HepG2 (cell line): ENCODE results near the gene ZMIZ1. TPM values are rescaled to one million over a fixed set of nuclear protein-coding genes. Genes with fewer than 3 reads are reported as not detected.

ENCODE experiments used
- FIP1L1 ChIP-seq: fragments of 200-400 bp; formaldehyde crosslinking; IDR thresholded peaks from 2 replicates; pipeline ENCODE4 v1.6.1; 2018; ENCODE audit warnings: low read depth, mild to moderate bottlenecking, low read length, moderate library complexity, borderline replicate concordance; ENCODE audit not compliant: insufficient read depth
- FOXC1 ChIP-seq: sonication (generic); formaldehyde crosslinking; IDR thresholded peaks from 2 replicates; pipeline ENCODE4 v1.8.0; 2022; ENCODE audit warnings: mild to moderate bottlenecking, missing genetic modification reagents, borderline replicate concordance
- HHEX ChIP-seq: IDR thresholded peaks from 2 replicates; pipeline ENCODE4 v1.6.1; 2016; ENCODE audit warnings: control low read depth
- KDM2A ChIP-seq: sonication (generic); formaldehyde crosslinking; IDR thresholded peaks from 2 replicates; pipeline ENCODE4 v1.4.0; 2020; ENCODE audit warnings: low read depth, missing genetic modification reagents, borderline replicate concordance
- KLF9 ChIP-seq: IDR thresholded peaks from 2 replicates; pipeline ENCODE4 v1.6.1; 2016; ENCODE audit warnings: low read depth
- KMT2A ChIP-seq: sonication (generic); formaldehyde crosslinking; IDR thresholded peaks from 2 replicates; pipeline ENCODE4 v1.4.0; 2020; ENCODE audit warnings: missing genetic modification reagents
- MLLT10 ChIP-seq: sonication (generic); formaldehyde crosslinking; IDR thresholded peaks from 2 replicates; pipeline ENCODE4 v1.4.0; 2020; ENCODE audit warnings: missing genetic modification reagents
- NR2F6 ChIP-seq, 2 experiments: IDR thresholded peaks; 2 replicates each; pipeline ENCODE4 v1.6.1; 2016; ENCODE audit warnings: antibody characterized with exemption in 1 of 2, mild to moderate bottlenecking in 1 of 2
- SP140L ChIP-seq: sonication (generic); formaldehyde crosslinking; IDR thresholded peaks from 2 replicates; pipeline ENCODE4 v1.4.0; 2020; ENCODE audit warnings: missing genetic modification reagents, borderline replicate concordance
- U2AF2 ChIP-seq: fragments of 200-400 bp; formaldehyde crosslinking; IDR thresholded peaks from 2 replicates; pipeline ENCODE4 v1.6.1; 2017; ENCODE audit warnings: low read depth, mild to moderate bottlenecking, low read length
- USF2 ChIP-seq, 2 experiments: sonication (generic) in 1 of 2; formaldehyde crosslinking in 1 of 2; IDR thresholded peaks; 2 replicates each; pipeline versions ENCODE4 v1.5.1 to v1.6.1; 2011 to 2020; ENCODE audit warnings: borderline replicate concordance in 1 of 2, low read depth in 1 of 2, low read length in 1 of 2, mild to moderate bottlenecking in 1 of 2, missing genetic modification reagents in 1 of 2, moderate library complexity in 1 of 2
- ZBTB33 ChIP-seq: sonication (generic); formaldehyde crosslinking; IDR thresholded peaks from 2 replicates; pipeline ENCODE4 v1.4.0; 2020; ENCODE audit warnings: missing genetic modification reagents
- ZNF546 ChIP-seq: sonication (generic); formaldehyde crosslinking; conservative IDR thresholded peaks from 2 replicates; pipeline ENCODE4 v1.8.1; 2023; ENCODE audit warnings: mild to moderate bottlenecking, missing genetic modification reagents
- ZNF549 ChIP-seq: sonication (generic); formaldehyde crosslinking; IDR thresholded peaks from 2 replicates; pipeline ENCODE4 v1.5.0; 2020; ENCODE audit warnings: missing genetic modification reagents
- ZNF558 ChIP-seq: sonication (generic); formaldehyde crosslinking; IDR thresholded peaks from 2 replicates; pipeline ENCODE4 v1.9.0; 2022; ENCODE audit warnings: mild to moderate bottlenecking, missing genetic modification reagents, borderline replicate concordance
- ZNF749 ChIP-seq: sonication (generic); formaldehyde crosslinking; IDR thresholded peaks from 2 replicates; pipeline ENCODE4 v1.8.0; 2022; ENCODE audit warnings: mild to moderate bottlenecking, missing genetic modification reagents, moderate library complexity, borderline replicate concordance
- polyA plus RNA-seq, 8 experiments: library from polyadenylated mRNA; depleted of rRNA in 3 of 8; stranded (reverse) in 7 of 8; unstranded in 1 of 8; fragments of >200 nt; fragmentation: Illumina TruSeq in 4 of 8; extraction: Trizol in 4 of 8; gene quantifications; 2 replicates each; pipeline versions ENCODE4 v1.2.1 to v1.2.3, GENCODE V29; 2011 to 2016; ENCODE audit warnings: low read depth in 4 of 8, missing spikeins in 1 of 8, mixed read lengths in 1 of 8; ENCODE audit not compliant: insufficient read depth in 1 of 8
- total RNA-seq, 5 experiments: library from RNA; depleted of rRNA; stranded (reverse); fragments of >200 nt; fragmentation: Illumina TruSeq; extraction: Trizol; gene quantifications; 2 replicates each; pipeline ENCODE4 v1.2.3, GENCODE V29; 2016; ENCODE audit warnings: low read depth in 1 of 5
- TF ChIP-seq, protein P1 (sequence below): sonication (generic); formaldehyde crosslinking; IDR thresholded peaks from 2 replicates; pipeline ENCODE4 v1.5.0; 2020; ENCODE audit warnings: mild to moderate bottlenecking, missing genetic modification reagents, borderline replicate concordance
- TF ChIP-seq, protein P2 (sequence below): sonication (generic); formaldehyde crosslinking; IDR thresholded peaks from 2 replicates; pipeline ENCODE4 v1.5.0; 2020; ENCODE audit warnings: missing genetic modification reagents, mild to moderate bottlenecking, borderline replicate concordance

ZMIZ1 gene
- total and polyA plus RNA-seq, 2 of the 13 experiments (the other 11 are each of a cell fraction or from before 2014, with no cell fraction given): 5.3 to 10.2 TPM

GRCh38 chr10:79347894-79348639 is 279.3 kb downstream of the ZMIZ1 start (continued):
- TF ChIP-seq U2AF2 (no peak), FOXC1 (CRISPR knock-in tag) (peak; percentile 64; the same call in 1 of the 2 replicates), NR2F6 (IDR thresholded peaks at IDR 0.05) (no peak), NR2F6 (CRISPR knock-in tag; IDR thresholded peaks at IDR 0.05) (peak; percentile 56; the same call in 1 of the 2 replicates), KLF9 (CRISPR knock-in tag) (peak; percentile 74; the same call in 1 of the 2 replicates), USF2 (IDR thresholded peaks at IDR 0.05; ENCODE audit: low read depth, low read length) (no peak), USF2 (CRISPR knock-in tag; IDR thresholded peaks at IDR 0.05; ENCODE audit: borderline replicate concordance) (peak; percentile 61), ZNF549 (CRISPR knock-in tag) (no peak), FIP1L1 (no peak), SP140L (no peak), KDM2A (CRISPR knock-in tag) (peak; percentile 71), ZNF558 (CRISPR knock-in tag) (0 out of 2 replicates have a peak, but pooled peaks have one; percentile 4), MLLT10 (no peak), ZBTB33 (CRISPR knock-in tag) (no peak), ZNF749 (no peak; the same call in 1 of the 2 replicates), KMT2A (CRISPR knock-in tag) (no peak; the same call in 1 of the 2 replicates), ZNF546 (CRISPR knock-in tag) (peak; percentile 80; the same call in 1 of the 2 replicates), HHEX (CRISPR knock-in tag) (no peak)
- TF ChIP-seq, protein P1, sequence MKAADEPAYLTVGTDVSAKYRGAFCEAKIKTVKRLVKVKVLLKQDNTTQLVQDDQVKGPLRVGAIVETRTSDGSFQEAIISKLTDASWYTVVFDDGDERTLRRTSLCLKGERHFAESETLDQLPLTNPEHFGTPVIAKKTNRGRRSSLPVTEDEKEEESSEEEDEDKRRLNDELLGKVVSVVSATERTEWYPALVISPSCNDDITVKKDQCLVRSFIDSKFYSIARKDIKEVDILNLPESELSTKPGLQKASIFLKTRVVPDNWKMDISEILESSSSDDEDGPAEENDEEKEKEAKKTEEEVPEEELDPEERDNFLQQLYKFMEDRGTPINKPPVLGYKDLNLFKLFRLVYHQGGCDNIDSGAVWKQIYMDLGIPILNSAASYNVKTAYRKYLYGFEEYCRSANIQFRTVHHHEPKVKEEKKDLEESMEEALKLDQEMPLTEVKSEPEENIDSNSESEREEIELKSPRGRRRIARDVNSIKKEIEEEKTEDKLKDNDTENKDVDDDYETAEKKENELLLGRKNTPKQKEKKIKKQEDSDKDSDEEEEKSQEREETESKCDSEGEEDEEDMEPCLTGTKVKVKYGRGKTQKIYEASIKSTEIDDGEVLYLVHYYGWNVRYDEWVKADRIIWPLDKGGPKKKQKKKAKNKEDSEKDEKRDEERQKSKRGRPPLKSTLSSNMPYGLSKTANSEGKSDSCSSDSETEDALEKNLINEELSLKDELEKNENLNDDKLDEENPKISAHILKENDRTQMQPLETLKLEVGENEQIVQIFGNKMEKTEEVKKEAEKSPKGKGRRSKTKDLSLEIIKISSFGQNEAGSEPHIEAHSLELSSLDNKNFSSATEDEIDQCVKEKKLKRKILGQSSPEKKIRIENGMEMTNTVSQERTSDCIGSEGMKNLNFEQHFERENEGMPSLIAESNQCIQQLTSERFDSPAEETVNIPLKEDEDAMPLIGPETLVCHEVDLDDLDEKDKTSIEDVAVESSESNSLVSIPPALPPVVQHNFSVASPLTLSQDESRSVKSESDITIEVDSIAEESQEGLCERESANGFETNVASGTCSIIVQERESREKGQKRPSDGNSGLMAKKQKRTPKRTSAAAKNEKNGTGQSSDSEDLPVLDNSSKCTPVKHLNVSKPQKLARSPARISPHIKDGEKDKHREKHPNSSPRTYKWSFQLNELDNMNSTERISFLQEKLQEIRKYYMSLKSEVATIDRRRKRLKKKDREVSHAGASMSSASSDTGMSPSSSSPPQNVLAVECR (CRISPR knock-in tag): peak; percentile 74; the same call in 1 of the 2 replicates
- TF ChIP-seq, protein P2, sequence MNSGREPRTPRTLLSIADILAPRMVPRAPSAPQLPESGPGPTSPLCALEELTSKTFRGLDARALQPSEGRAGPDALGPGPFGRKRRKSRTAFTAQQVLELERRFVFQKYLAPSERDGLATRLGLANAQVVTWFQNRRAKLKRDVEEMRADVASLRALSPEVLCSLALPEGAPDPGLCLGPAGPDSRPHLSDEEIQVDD (CRISPR knock-in tag): 0 out of 2 replicates have a peak, but pooled peaks have one; percentile 73
